T1000 (cell line): ENCODE measurements around the gene AKT2.
A peak's percentile ranks its signal among the peaks of the same experiment; 100 is the strongest.

Experiments
- DNase-seq: peaks from one replicate; lab custom pipeline; 2025; ENCODE audit warnings: mixed read lengths; lab: John Stamatoyannopoulos, UW

The AKT2 gene

DNA sequence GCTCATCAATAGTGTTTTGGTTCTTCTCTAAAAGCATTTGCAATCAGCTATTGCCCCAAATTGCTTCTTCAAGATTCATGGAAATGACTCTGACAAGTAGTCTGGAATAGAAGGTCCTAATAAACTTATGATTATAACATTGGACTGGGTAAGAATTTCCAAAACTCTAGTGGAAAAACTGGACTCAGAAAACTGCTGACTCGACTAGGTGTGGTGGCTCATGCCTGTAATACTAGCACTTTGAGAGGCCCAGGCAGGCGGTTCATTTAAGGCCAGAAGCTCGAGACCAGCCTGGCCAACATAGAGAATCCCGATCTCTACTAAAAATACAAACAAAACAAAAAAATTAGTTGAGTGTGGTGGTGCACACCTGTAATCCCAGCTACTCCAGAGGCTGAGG, 15.5 kb upstream of the AKT2 start:
- DNase-seq, result no peak

DNA sequence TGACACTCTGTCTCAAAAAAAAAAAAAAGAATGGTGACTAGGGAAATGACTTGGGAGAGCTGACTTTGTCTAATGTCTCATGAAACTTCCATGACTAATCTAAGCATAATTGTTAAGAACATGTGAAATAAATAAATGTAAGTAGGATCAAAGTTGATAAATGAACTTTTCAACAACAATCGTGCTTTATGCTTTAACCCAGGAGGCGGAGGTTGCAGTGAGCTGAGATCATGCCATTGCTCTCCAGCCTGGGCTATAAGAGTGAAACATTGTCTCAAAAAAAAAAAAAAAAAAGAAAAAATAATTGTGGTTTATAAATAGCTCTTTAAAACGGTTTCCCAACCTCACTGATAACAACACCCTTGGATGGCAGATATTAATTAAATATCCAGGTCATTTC, 12.9 kb upstream of the AKT2 start:
- no peak for DNase-seq

DNA sequence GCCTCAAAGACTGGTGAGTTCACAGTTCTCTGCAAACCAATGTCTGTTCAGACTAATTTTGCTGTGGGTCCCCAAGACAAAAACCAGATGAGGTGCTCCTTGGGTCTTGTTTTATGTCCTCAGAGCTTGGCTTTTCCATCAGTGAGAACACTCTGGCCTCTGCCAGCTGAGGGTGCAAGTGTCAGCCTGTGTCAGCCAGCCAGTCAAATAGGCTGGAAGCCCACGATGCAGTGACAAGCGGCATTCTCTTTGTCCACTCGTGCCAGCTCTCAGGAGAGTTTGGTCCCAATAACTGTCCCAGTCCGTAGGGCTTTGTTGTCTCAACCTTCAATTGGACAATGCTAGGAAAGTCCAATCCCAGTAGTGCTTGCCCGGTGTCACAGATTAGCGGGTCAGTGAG, 9.4 kb upstream of the AKT2 start:
- DNase-seq, result no peak

DNA sequence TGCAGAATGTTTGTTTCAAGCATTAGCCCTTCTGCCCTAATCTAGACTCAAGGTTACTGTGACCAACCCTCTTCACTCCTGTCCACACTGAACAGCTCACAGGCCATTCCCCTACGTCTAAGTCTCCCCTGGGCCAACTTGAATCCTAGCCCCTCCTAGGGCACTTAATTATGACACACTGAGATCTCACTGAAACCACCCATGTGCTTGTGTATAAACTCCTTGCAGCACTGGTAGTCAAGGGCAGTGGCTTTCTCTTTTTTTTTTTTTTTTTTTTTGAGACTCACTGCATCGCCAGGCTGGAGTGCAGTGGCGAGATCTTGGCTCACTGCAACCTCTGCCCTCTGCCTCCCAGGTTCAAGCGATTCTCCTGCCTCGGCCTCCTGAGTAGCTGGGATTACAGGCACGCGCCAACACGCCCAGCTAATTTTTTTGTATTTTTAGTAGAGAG, 1.9 kb upstream of the AKT2 start:
- no peak for DNase-seq

DNA sequence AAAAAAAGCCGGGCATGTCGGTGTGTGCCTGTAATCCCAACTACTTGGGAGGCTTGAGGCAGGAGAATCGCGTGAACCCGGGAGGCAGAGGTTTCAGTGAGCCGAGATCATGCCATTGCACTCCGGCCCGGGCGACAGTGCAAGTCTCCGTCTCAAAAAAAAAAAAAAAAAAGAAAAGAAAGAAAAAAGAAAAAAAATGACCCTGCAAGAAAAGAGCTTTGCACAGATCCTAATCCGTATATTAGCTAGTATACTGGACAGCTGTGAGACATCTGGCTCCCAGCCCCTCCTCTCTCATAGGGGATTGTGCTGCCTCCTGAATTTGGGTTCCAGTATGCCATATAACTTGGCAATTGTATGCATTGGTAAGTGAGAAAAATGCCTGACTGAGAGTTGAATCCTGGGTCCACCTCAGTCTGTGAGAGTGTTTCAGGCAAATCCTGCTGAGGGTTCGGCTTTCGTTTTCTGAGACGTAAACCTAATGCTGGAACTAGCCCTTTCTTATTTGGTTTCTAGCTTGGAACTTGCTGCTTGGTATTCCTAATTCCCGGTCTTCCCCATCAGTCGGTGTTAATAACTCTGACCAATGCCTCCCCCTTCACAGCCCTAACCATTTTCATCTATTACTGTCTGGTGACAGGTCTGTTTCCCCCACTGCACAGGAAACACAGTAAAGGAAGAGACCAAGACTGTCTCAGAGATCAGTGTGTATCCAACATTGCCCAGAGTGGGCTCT, 1.3 kb upstream of the AKT2 start:
- no peak for DNase-seq

DNA sequence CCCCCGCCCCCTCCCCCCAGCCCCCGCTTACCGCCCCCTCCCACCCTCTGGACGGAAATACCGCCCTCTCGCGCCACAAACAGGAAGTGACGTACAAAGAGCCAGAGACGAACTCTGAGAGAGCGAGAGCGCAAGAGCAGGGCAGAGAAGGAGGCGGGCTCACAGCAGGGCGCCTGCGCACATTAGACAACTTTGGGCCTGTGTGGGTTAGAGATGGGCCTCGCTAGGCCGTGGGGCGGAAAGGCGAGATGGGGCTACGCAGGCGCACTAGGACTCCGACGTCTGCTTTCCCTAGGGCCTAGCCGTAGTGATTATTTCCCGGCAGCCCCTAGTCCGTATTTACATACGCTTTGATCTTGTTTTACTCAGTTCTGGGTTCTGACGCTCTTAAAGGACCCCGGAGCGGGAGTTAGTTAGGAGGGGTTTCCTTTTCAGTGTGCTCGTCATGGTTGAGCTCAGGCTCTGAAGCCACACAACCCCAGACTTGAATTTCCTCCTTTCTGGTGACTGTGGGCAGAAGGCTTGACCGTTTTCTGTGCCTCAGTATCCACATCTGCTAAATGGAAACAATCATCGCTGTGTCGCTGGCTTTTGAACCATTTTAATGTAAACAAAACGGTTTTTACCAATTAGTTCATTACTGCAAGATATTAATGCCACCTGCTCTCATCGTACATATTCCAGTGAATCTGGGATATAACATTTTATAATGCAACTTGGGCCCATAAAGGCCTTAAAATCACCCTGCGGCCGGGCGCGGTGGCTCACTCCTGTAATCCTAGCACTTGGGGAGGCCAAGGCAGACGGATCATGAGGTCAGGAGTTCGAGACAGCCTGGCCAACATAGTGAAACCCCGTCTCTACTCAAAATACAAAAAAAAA, 449 bp upstream of the AKT2 start:
- DNase-seq, result peak; percentile 97

DNA sequence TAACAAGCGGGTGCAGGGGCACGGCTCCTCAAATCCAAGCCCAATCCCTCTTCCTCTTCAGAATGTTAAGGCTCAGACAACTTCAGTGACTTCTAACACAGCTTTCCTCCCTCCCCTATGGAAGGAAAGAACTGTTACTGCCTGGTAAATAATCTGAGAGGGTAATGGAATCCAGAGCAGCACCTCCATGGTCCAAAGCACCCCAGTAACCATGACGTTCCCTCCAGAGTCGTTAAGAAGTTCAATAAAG, 969 bp downstream of the AKT2 start:
- DNase-seq, result no peak

DNA sequence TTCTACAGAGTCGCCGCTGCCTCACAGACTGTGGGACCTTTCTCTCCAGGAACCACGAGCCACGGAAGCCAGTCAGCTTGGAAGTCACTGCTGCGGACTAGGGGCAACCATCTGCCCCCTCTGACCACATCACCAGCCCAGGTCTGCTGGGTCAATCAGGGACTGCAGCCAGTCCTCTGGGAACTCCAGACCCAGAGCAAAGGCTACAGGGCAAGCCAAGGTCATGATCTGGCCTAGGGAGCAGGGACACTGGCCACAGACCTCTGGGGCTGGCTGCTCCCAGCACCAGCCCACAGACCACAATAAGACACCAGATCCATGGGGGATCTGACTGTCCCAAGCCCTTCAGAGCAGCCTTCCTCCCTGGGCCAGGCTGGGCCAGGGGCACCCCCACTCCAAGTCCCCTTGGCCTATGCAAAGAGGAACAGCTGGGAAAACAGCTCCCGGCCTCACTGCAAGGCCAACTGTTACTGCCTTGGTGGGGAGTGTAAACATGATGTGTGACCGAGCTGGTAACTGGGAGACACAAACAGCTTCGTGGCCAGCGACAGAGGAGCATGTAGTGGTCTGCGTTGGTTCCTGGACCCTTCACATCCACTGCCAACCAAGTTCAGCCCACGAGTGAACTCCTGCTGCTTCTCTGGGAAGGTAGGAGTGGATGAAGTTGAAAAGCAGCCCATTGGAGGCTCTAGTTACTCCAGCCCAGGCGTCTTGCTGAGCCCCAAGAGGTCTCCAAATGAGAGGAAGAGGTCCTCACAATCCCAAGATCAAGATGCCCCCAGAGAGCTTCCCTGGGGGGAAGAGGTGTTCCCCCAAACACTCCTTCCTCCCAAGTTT, 1.5 kb downstream of the AKT2 start:
- DNase-seq, result no peak

DNA sequence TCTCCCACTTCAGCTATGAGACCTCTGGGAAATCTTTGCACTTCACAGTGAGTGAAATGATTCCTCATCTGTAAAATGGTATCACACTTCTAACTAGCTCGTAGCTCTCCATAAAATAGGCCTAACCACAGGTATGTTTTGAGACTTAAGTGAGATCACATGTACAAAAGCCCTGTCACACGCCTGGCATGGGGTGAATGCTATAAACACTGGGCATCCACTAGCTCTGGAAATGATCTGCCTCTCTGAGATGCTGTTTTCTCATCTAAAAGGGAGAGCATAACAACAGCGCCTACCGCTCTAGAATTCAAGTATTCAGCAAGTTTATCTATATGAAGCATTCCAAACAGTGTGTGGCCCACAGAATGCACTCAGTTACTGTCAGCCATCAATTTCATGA, 2.2 kb downstream of the AKT2 start:
- no peak for DNase-seq

DNA sequence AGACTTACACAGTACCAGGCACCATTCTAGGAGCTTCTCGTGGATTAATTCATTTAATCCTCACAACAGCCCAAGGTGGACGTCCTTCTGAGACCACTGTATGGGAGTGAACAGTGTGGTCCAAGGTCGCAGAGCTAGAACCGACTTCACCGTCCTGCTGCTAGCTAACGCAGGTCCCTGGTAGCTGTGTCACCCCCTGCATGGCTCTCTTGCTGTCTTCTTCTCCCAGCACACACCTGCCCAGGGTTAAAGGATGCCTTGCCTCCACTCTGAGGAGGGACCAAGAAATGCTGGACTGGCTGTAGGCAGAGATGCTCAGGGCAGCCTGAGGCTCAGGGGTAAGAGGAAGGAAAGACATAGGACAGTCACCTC, 3.0 kb downstream of the AKT2 start:
- DNase-seq, result no peak

DNA sequence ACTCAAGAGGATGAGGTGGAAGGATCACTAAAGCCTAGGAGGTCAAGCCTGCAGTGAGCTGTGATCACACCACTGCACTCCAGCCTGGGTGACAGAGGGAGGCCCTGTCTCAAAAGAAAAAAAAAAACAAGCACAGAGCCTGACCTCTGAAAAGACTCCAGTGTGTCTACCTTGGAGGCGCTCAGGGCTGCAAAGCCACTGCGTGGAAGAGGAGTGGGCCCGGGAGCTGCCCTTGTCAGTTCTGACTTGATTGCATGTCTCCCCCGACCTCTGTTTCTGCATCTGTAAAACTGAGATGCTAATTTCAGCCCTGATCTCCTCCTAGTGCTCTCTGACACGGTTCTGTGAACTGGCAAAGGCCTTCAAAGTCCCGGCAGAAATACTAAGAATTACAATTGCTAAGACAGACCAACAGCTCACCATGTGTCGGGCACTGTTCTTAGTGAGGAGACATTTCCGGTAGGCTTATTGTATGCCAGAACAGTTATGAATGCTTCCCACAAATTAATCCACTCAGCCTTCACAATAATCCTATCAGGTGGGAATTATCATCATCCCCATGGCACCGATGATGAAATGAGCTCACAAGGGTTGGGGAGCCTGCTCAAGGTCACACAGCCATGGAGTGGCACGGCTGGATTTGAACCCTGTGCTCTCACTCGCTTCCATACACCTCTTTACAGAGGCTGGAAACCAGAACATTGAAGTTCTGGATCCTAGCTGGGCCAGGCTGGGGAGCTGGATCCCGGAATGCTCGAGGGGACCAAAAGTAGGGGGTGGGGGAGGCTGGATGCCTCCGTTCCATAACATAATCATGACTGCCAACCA, 3.5 kb downstream of the AKT2 start:
- DNase-seq, result no peak

DNA sequence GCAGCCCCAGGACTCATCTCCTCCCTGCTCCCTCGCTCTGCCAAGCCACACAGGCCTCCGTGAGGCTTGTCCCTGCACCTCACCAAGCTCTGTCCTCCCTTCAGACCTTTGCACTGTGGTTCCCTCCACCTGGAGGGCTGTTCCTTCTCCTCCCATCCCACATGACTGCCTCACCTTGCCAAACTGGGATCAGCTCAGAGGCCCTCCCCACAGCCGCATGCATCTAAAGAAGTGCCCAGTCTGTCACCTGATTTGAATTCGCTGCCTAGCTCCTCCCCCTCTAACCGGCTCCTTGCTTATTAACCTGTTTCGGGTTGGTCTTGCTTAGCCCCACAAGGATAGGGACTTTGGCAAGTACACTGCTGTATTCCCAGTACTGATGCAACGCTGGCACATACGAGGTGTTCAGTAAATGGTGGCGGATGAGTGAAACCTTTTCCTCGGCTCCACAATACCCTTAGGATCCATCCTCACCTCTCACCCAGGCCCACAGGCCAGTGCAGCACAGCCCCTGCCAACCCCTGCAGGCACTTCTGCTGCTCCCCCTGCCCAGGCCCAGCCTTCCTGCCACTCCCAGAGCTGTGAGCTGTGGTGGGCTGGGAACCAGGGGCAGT, 4.4 kb downstream of the AKT2 start:
- DNase-seq, result no peak

DNA sequence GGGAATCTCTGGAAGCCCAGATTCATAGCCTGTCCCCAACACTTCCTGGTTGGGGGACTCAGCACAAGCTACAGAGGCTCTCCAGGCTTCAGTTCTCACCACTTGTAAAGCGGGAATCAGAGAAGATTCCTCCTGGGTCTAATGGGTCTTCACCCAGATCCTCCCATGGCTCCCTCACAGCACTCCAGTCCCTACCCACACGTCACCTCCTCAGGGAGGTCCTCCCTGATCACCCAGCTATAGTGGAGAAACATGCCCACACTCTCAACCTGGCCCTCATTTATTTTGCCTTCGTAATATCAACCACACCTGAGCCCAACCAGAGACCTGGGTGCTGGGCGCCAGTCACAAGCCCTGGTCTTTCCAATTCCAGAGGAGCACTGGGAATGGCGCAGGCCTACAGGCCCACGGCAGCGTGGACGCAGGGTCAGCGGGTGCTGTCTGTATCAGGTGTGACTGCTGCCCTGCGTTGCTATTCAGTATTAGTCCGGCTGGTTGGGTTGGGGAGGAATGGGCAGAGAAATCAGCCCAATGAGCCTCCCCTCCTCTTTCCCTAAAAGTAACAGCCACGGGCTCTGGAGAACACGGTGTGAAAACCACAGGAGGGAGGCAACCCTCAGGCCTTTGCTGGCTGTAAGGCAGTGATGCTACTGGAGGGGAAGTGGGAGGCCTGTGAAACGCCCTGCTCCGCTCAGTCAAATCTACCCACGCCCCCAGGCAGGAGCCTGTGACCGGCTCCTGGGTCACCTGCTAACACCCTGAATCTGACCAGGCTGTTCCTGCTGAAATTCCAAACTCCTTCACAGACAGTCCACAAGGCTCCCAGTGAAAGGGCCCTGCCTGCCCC, 5.2 kb downstream of the AKT2 start:
- no peak for DNase-seq

DNA sequence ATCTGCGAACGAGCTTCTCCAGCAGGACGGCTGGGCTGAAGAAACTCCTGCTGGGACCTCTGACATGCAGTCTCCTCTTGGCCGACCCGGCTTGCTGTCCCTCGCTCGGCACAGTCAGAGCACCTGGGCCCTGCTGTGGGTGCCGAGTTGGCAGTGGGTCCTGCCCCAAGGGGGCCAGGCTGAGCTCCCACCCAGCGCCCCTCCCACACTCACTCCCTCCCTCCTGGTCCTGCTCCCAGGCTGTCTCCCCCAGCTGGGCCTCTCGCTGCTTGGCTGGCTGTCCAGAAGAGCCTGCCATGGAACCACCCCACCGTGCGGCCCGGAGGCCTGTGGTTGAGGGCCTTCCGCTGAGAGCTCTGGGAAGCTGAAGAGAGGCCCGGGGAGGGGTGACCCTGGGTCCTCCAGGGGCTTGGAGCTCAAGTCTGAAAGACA, 6.0 kb downstream of the AKT2 start:
- DNase-seq, result no peak

DNA sequence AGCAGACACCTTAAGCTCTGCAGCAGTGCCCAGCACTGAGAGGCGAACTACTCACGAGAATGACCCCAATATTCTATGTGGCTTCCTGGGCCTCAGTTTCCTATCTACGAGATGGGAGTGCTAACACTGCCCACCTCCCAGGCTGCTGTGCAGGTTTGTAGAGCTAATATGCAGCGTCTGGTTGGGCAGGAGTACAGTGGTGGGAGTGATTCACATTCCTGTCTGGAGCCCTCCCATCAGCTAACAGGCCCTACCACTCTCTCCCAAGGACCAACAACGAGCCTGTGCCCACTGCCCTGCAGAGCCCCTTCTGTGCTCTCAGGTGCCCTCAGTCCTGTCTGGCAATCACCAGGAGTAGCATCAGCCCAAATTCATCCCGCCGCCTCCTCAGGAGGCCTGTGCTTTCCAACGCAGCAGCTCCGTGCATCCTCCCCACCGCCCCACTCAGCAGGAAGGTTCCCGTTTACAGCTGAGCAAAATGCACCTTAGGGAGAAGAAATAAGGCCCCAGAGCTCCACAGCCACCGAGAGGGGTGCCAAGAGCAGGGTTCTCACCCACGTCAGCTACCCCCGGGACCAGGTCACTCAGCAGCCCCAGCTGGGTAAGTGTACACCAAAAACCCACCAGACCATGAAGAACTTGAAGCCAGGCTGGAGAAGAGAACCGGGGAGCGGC, 6.6 kb downstream of the AKT2 start:
- DNase-seq, result no peak

DNA sequence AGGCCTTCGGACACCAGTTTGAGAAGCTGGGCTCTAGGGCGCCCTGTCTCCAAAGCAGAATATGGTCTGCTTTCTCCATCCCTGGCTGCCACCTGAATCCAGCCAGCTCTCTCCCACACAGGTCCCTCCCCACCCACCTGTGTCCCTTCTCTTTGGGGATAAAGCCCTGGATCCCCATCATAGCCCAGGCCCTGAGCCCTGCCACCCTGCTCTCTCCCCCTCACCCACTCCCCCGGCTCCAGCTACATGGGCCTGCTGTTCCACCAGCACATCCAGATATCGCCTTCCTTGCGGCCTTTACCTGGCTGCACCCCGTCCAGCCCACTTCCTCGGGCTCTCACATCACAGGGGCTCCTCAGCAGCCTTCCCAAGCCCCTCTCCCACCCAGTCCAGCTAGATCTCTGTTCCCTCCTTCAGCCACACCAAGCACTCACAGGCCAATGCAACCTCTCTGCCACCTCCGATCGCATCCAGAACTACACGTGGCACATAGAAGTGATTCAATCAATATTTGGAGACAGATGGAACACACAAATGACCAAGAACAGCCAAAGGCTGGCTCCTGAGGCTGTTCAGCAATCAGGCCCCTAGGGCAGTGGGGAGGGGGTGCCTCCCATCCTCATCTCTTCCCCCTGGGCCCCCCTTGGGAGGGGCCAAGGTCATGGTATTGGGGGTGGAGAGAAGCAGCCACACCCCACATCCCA, 7.6 kb downstream of the AKT2 start:
- DNase-seq, result no peak

DNA sequence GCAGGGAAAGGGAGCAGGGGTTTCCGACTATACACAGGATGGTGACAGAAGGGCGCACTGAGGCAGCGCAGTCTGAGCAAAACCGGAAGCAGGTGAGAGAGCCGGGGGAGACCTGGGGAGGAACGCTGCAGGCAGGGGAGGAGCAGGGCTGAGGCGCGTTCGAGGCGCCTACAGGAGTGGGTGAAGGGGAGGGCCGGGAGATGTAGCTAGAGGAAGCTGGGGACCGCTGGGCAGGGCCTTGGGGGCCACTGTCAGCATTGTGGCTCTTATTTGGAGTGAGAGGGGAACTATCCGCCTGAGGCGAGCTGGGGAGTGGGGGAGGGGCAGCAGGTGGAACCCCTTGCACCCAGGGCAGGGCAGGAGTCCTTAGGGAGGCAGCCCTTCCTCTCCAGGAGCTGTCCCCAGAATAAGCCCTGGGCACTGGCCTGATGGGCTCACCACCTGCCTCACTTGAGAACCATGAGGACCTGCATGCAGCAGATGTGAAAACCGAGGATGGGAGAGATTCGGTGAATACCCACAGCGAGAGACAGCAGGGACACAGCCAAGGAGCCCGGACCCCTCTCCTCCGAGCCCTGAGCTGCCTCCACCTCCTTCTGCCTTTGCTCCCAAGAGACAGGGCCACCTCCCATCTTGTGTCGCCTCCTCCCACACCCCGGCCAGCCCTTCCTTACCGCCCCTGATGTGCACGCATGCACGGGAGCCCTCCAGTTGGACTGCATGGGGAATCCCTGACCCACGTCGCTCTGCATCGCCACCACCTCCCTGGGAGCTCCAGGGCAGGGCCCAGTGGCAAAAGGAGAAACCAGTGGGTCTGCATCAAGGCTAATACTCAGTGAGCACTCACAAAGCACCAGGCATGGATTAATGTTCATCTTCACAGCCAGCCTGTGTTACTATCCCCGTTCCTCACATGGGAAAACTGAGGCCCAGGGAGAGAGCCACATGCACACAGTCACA, 10.3 kb downstream of the AKT2 start:
- DNase-seq, result no peak
